HepG2 (cell line): ENCODE measurements around the gene OBI1.

Source experiments
- ATF2 ChIP-seq: sonication (generic); formaldehyde crosslinking; IDR thresholded peaks from 2 replicates; pipeline ENCODE4 v1.4.0; 2020; ENCODE audit warnings: missing genetic modification reagents
- CBX5 ChIP-seq: sonication (generic); formaldehyde crosslinking; IDR thresholded peaks from 2 replicates; pipeline ENCODE4 v1.4.0; 2020; ENCODE audit warnings: missing genetic modification reagents, borderline replicate concordance
- KDM1A ChIP-seq: IDR thresholded peaks from 2 replicates; pipeline ENCODE4 v1.6.1; 2016; ENCODE audit warnings: missing compliant biosample characterization
- SIN3A ChIP-seq: IDR thresholded peaks from 2 replicates; pipeline ENCODE4 v1.6.1; 2011; ENCODE audit warnings: low read depth, mild to moderate bottlenecking, control low read depth, low read length, borderline replicate concordance
- U2AF2 ChIP-seq: fragments of 200-400 bp; formaldehyde crosslinking; IDR thresholded peaks from 2 replicates; pipeline ENCODE4 v1.6.1; 2017; ENCODE audit warnings: low read depth, mild to moderate bottlenecking, low read length

DNA sequence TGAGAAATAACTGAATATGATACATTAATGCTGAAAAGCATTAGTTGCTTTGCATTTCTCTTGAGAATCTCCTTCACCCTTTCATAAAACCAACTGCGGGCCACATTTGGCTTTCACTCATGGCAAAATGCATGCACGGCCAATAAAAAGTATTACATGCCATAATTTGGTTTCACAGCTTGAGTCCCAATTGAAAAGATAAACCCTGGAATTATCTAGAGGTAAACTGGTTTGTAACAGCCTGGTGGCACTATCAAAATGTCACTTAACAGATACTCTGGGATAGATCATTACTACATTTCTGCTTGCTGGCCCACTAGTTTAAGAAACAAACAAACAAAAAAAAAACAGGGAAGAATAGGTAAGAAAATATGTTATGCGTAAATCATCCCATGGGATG, 3.9 kb downstream of the OBI1 start:
- no peak for TF ChIP-seq ATF2 (CRISPR knock-in tag)
- no peak for TF ChIP-seq KDM1A (CRISPR knock-in tag)
- no peak for TF ChIP-seq CBX5
- TF ChIP-seq SIN3A: no peak
- TF ChIP-seq U2AF2: no peak
